HG03196 (cell line): ENCODE data around the gene SLC7A7.
"Not testable (repeated sequence)": the region's sequence is repeated elsewhere in the genome, so short reads cannot be mapped to it uniquely, and the experiment has no call there.

Experiments
- ATAC-seq: cut with Tn5 transposase; IDR thresholded peaks from one replicate; pipeline ENCODE4 v1.9.1; 2021; ENCODE audit not compliant: unreplicated experiment

SLC7A7 gene

GRCh38 chr14:22844221-22845102 is 29.2 kb upstream of the SLC7A7 start:
- no peak for ATAC-seq

GRCh38 chr14:22843123-22843925 is 28.1 kb upstream of the SLC7A7 start:
- no peak for ATAC-seq

GRCh38 chr14:22842211-22843122 is 27.2 kb upstream of the SLC7A7 start:
- no peak for ATAC-seq

- no peak for ATAC-seq
Observed at GRCh38 chr14:22841769-22842168, 26.5 kb upstream of the SLC7A7 start.

GRCh38 chr14:22841311-22841710 is 26.1 kb upstream of the SLC7A7 start:
- no peak for ATAC-seq

- no peak for ATAC-seq
Observed at GRCh38 chr14:22839159-22839779, 24.0 kb upstream of the SLC7A7 start.

GRCh38 chr14:22838631-22839041 is 23.4 kb upstream of the SLC7A7 start:
- no peak for ATAC-seq

GRCh38 chr14:22837750-22838538 is 22.7 kb upstream of the SLC7A7 start:
- no peak for ATAC-seq

- no peak for ATAC-seq
Observed at GRCh38 chr14:22837114-22837749, 22.0 kb upstream of the SLC7A7 start.

- ATAC-seq, result no peak
Observed at GRCh38 chr14:22836301-22837113, 21.3 kb upstream of the SLC7A7 start, which contains the start of gene MMP14. TSS of gene MMP14 (plus strand) at chr14:22836585. CDS start at chr14:22836818, 233 bp downstream.

- no peak for ATAC-seq
Observed at GRCh38 chr14:22835505-22835904, 20.3 kb upstream of the SLC7A7 start.

GRCh38 chr14:22830443-22831010 is 15.3 kb upstream of the SLC7A7 start:
- ATAC-seq, result peak; percentile 13

GRCh38 chr14:22829661-22830442 is 14.6 kb upstream of the SLC7A7 start, which contains the start of gene MRPL52:
TSS of gene MRPL52 (plus strand) at chr14:22829887. CDS start at chr14:22829913, 26 bp downstream.
- ATAC-seq, result peak; percentile 79

- not testable (repeated sequence) for ATAC-seq
Observed at GRCh38 chr14:22829076-22829660, 13.9 kb upstream of the SLC7A7 start.

- ATAC-seq, result no peak
Observed at GRCh38 chr14:22824711-22825359, 9.6 kb upstream of the SLC7A7 start.

- peak; percentile 45 for ATAC-seq
Observed at GRCh38 chr14:22822571-22823098, 7.4 kb upstream of the SLC7A7 start.
